LNCaP clone FGC (cell line): ENCODE data around the gene KCNJ6.

Experiments used
- DNase-seq: peaks from one replicate; pipeline ENCODE4 v3.0.0-alpha.2; 2011; ENCODE audit warnings: low read depth
- H3K4me3 ChIP-seq: 2 replicates; pipeline ENCODE4 v1.5.1; 2011; ENCODE audit warnings: mild to moderate bottlenecking, low read depth, low read length, control low read depth
- TF ChIP-seq, protein P1 (sequence below): IDR thresholded peaks from 2 replicates; pipeline ENCODE4 v1.5.1; 2012; ENCODE audit warnings: mild to moderate bottlenecking; ENCODE audit not compliant: control insufficient read depth, insufficient read depth; ENCODE audit errors: extremely low read depth

Gene KCNJ6

GRCh38 chr21:37870221-37870620, 46.0 kb downstream of the KCNJ6 start:
- TF ChIP-seq, protein P1, sequence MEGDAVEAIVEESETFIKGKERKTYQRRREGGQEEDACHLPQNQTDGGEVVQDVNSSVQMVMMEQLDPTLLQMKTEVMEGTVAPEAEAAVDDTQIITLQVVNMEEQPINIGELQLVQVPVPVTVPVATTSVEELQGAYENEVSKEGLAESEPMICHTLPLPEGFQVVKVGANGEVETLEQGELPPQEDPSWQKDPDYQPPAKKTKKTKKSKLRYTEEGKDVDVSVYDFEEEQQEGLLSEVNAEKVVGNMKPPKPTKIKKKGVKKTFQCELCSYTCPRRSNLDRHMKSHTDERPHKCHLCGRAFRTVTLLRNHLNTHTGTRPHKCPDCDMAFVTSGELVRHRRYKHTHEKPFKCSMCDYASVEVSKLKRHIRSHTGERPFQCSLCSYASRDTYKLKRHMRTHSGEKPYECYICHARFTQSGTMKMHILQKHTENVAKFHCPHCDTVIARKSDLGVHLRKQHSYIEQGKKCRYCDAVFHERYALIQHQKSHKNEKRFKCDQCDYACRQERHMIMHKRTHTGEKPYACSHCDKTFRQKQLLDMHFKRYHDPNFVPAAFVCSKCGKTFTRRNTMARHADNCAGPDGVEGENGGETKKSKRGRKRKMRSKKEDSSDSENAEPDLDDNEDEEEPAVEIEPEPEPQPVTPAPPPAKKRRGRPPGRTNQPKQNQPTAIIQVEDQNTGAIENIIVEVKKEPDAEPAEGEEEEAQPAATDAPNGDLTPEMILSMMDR, result no peak
- no peak overlapping the region for H3K4me3 ChIP-seq
- no peak for DNase-seq

DNA sequence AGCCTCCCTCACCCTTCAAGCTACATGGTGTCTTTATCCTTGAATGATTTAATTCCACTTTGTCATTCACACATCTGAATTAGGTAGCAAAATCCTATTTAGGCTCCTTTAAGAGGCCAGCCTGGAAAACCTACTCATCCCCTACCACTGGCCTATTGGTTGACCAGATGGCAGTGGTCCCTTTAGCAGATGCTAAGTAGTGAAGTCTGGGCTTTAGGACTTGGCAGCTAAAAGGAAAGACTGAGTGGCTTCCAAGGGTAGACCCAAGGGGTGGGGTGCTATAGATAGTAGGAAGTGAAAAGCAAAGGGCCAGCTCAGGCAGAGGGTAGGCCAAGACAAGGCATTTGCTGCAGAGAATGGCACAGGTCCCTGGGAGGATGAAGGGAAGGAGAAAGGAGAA, 46.6 kb downstream of the KCNJ6 start:
- TF ChIP-seq, protein P1, result no peak
- DNase-seq, result no peak
- H3K4me3 ChIP-seq, result no peak overlapping the region

GRCh38 chr21:37868446-37869295, 47.6 kb downstream of the KCNJ6 start:
- H3K4me3 ChIP-seq, result no peak overlapping the region
- TF ChIP-seq, protein P1, result no peak
- DNase-seq, result no peak

- TF ChIP-seq, protein P1, result no peak
- no peak overlapping the region for H3K4me3 ChIP-seq
- DNase-seq, result no peak
Measured at GRCh38 chr21:37866027-37866426, 50.2 kb downstream of the KCNJ6 start.

DNA sequence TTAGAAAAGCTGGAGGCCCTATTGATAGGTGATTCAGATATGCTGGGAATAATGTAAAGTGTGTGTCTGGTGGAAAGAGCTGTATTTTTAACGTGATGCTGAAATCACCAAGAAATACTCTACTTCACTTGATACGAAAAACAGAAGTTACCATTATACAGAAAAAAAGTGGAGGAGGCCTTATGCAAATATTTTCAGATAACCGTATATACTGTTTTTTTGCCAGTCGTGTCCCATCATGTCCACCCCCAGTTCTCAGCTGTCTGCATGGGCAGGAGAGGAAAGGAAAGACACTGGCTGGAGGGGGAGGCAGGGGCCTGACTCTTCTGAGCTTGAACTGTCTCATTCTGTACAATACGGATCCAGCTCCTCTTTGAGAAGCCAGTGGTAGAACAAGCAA, 51.1 kb downstream of the KCNJ6 start:
- H3K4me3 ChIP-seq, result no peak overlapping the region
- TF ChIP-seq, protein P1, result no peak
- DNase-seq, result no peak

GRCh38 chr21:37863842-37864241, 52.4 kb downstream of the KCNJ6 start:
- DNase-seq, result no peak
- TF ChIP-seq, protein P1, result no peak

GRCh38 chr21:37862536-37862935, 53.7 kb downstream of the KCNJ6 start:
- TF ChIP-seq, protein P1, result no peak
- H3K4me3 ChIP-seq, result no peak overlapping the region
- DNase-seq, result peak; percentile 11

More at GRCh38 chr21:37863842-37864241, 52.4 kb downstream of the KCNJ6 start:
- H3K4me3 ChIP-seq, result no peak overlapping the region
